Mesenchymal stem cell (in vitro differentiated cells and primary cell): Measurements from ENCODE around the gene MESP2.

Experiments used
- DNase-seq: peaks from one replicate; pipeline ENCODE4 v3.0.0-alpha.2; 2013
- H2AFZ ChIP-seq: one replicate; pipeline ENCODE4 v1.6.1; 2013; ENCODE audit warnings: low read depth, mild to moderate bottlenecking, control low read depth, inconsistent platforms, low read length, moderate library complexity
- H2AK5ac ChIP-seq: 2 replicates; pipeline ENCODE4 v1.6.1; 2013; ENCODE audit warnings: low read length, moderate library complexity, mild to moderate bottlenecking, inconsistent platforms; ENCODE audit not compliant: severe bottlenecking
- H2BK120ac ChIP-seq: one replicate; pipeline ENCODE4 v1.6.1; 2013; ENCODE audit warnings: low read depth, mild to moderate bottlenecking, inconsistent platforms, low read length, moderate library complexity
- H2BK12ac ChIP-seq, 2 experiments: one replicate each; pipeline ENCODE4 v1.6.1; 2013; ENCODE audit warnings: inconsistent platforms in 2 of 2, low read length in 2 of 2, mild to moderate bottlenecking in 2 of 2, moderate library complexity in 2 of 2, control low read depth in 1 of 2
- H2BK15ac ChIP-seq: one replicate; pipeline ENCODE4 v1.6.1; 2013; ENCODE audit warnings: mild to moderate bottlenecking, low read depth, inconsistent platforms; ENCODE audit not compliant: poor library complexity, severe bottlenecking
- H2BK5ac ChIP-seq: 2 replicates; pipeline ENCODE4 v1.6.1; 2013; ENCODE audit warnings: low read depth, mild to moderate bottlenecking, low read length, control low read depth, inconsistent platforms; ENCODE audit not compliant: poor library complexity, severe bottlenecking
- H3K14ac ChIP-seq, 2 experiments: one replicate each; pipeline ENCODE4 v1.6.1; 2013; ENCODE audit warnings: inconsistent platforms in 2 of 2, low read length in 2 of 2, control low read depth in 1 of 2, mild to moderate bottlenecking in 1 of 2, moderate library complexity in 1 of 2
- H3K18ac ChIP-seq, 2 experiments: one replicate each; pipeline ENCODE4 v1.6.1; 2013; ENCODE audit warnings: inconsistent platforms in 2 of 2, low read length in 2 of 2, control low read depth in 1 of 2, low read depth in 1 of 2, mild to moderate bottlenecking in 1 of 2
- H3K23ac ChIP-seq, 2 experiments: one replicate each; pipeline ENCODE4 v1.6.1; 2013; ENCODE audit warnings: inconsistent platforms in 2 of 2, low read length in 2 of 2, mild to moderate bottlenecking in 2 of 2, moderate library complexity in 2 of 2, control low read depth in 1 of 2
- H3K27ac ChIP-seq: 2 replicates; pipeline ENCODE4 v1.5.1; 2013; ENCODE audit warnings: mild to moderate bottlenecking, moderate library complexity, low read length, control low read depth, inconsistent platforms; ENCODE audit not compliant: poor library complexity, severe bottlenecking
- H3K27me3 ChIP-seq, 2 experiments: 2 replicates each; pipeline versions ENCODE4 v1.6.1 to v1.7.0; 2013; ENCODE audit warnings: low read length in 2 of 2, mild to moderate bottlenecking in 2 of 2, moderate library complexity in 2 of 2, control low read depth in 1 of 2, inconsistent platforms in 1 of 2; ENCODE audit not compliant: control insufficient read depth in 1 of 2, insufficient read depth in 1 of 2
- H3K36me3 ChIP-seq, 2 experiments: 2 replicates each; pipeline versions ENCODE4 v1.6.1 to v1.7.0; 2013; ENCODE audit warnings: low read length in 2 of 2, control low read depth in 1 of 2, inconsistent platforms in 1 of 2, low read depth in 1 of 2, mild to moderate bottlenecking in 1 of 2; ENCODE audit not compliant: insufficient read depth in 2 of 2, control insufficient read depth in 1 of 2
- H3K4ac ChIP-seq, 2 experiments: one replicate each; pipeline ENCODE4 v1.6.1; 2013; ENCODE audit warnings: inconsistent platforms in 2 of 2, low read length in 2 of 2, mild to moderate bottlenecking in 2 of 2, moderate library complexity in 2 of 2, control low read depth in 1 of 2, low read depth in 1 of 2
- H3K4me1 ChIP-seq: 2 replicates; pipeline ENCODE4 v1.6.1; 2013; ENCODE audit warnings: low read depth, low read length, control low read depth; ENCODE audit not compliant: control insufficient read depth, insufficient read depth
- H3K4me2 ChIP-seq: 2 replicates; pipeline ENCODE4 v1.6.1; 2013; ENCODE audit warnings: low read length, mild to moderate bottlenecking, inconsistent platforms; ENCODE audit not compliant: poor library complexity, severe bottlenecking
- H3K4me3 ChIP-seq, 2 experiments: 2 replicates each; pipeline versions ENCODE4 v1.5.1 to v1.7.0; 2013; ENCODE audit warnings: low read length in 2 of 2, mild to moderate bottlenecking in 2 of 2, control low read depth in 1 of 2, low read depth in 1 of 2; ENCODE audit not compliant: insufficient read depth in 1 of 2
- H3K79me1 ChIP-seq: replicated peaks from 2 replicates; pipeline ENCODE4 v1.6.1; 2013; ENCODE audit warnings: mild to moderate bottlenecking, control low read depth, low read length, inconsistent platforms; ENCODE audit not compliant: poor library complexity, severe bottlenecking
- H3K9ac ChIP-seq: 2 replicates; pipeline ENCODE4 v1.7.0; 2013; ENCODE audit warnings: mild to moderate bottlenecking, low read length, moderate library complexity
- H3K9me3 ChIP-seq: 2 replicates; pipeline ENCODE4 v1.7.0; 2013; ENCODE audit warnings: mild to moderate bottlenecking, low read length; ENCODE audit not compliant: control insufficient read depth
- H4K8ac ChIP-seq: one replicate; pipeline ENCODE4 v1.6.1; 2013; ENCODE audit warnings: inconsistent platforms, mild to moderate bottlenecking, low read length, moderate library complexity
- H4K91ac ChIP-seq: one replicate; pipeline ENCODE4 v1.6.1; 2013; ENCODE audit warnings: mild to moderate bottlenecking, low read length, inconsistent platforms
- WGBS: methylation state at CpG from one replicate; pipeline ENCODE4 v1.1.7; 2013; ENCODE audit warnings: mixed read lengths; 5-methylcytosine and 5-hydroxymethylcytosine counted together

MESP2 gene

DNA sequence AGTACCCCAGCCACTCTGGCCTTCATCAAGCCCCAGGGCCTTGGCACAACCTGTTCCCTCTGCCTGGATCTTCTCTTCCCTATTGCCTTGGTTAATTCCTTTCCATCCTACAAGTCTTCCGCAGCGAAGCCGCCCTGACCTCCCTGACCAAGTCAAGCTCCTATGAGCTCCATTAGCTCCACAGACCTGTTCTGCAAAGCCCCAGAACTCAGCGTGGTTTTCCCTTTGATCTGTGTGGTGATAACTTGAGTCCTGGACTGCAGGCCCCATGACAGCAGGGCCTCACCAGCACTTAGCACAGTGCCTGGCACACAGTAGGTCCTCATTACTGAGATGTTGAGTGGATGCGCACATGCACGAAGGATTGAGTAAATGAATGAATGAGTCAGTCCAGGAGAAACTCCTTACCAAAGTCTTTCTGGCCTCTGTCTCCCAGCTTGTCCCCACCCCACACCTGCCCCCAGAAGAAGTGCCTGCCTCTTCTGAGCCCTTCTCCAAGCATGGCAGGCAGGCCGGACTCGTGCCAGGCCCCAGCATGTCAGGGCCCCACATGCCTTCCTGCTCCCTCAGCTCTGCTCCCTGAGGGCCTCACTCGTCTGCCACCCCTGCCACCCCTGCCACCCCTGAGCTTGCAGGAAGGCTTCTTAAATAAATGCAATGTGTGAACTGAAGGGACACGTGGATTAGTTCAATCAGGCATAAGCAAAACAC is 32.2 kb downstream of the MESP2 start:
- peak overlapping the region in 1 of 2 experiments; percentile 9 for H3K4me3 ChIP-seq
- no peak overlapping the region for H2BK15ac ChIP-seq
- H3K23ac ChIP-seq = no peak overlapping the region
- no peak overlapping the region for H2AFZ ChIP-seq
- H2BK5ac ChIP-seq = no peak overlapping the region
- H3K27ac ChIP-seq = no peak overlapping the region
- no peak overlapping the region for H2AK5ac ChIP-seq
- H3K14ac ChIP-seq = no peak overlapping the region
- H3K9ac ChIP-seq = peak overlapping the region; percentile 59
- DNase-seq = no peak
- no peaks in the 10 kb centered on the region for H3K9me3 ChIP-seq
- H4K91ac ChIP-seq = no peak overlapping the region
- 95% methylated on average over 10 of the region's 10 CpGs for WGBS
- H2BK12ac ChIP-seq = no peak overlapping the region
- H3K4me2 ChIP-seq = no peak overlapping the region
- H3K27me3 ChIP-seq = no peaks in the 10 kb centered on the region
- no peak overlapping the region for H4K8ac ChIP-seq
- H3K18ac ChIP-seq = no peak overlapping the region
- peaks cover 2% of the 10 kb centered on the region for H3K79me1 ChIP-seq
- peaks cover 14 to 83% of the 10 kb centered on the region in 2 experiments for H3K36me3 ChIP-seq
- no peak overlapping the region for H2BK120ac ChIP-seq
- no peak overlapping the region for H3K4ac ChIP-seq
- peaks cover 28% of the 10 kb centered on the region for H3K4me1 ChIP-seq

DNA sequence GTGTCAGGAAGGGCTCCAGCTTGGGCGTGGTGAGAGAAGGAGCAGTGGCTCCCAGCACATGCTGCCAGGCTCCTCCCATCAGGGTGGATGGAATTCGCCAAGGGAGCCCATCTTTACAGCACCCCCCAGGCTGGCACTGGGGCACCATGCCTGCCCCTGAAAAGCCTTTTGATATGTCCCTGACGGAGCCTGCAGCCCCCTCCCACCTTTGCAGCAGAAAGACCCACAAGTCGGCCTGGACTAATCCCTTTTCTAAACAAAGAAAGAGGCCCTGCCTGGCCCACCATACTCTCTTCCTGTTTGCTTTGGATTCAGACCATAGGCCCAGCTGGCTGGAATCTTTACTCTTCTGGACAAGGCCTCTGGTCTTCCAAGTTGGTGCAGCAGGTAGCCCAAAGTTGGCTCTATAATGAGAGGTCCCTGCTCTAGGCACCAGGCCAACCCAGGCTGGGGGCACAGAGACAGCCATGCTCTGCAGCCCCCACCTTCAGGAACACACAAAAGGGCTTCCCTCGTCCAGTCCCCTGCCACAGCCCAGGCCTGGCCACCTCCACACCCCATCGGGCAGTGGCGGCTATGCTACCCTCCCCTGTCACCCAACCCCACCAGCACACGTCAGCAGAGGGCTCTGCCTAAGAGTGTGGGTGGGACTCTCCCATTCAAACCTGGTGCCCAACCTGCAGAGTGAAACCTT is 33.1 kb downstream of the MESP2 start:
- Histone ChIP-seq H3K9ac (peak overlapping the region; percentile 59), H3K18ac (peak overlapping the region; percentile 34 to 67), H2BK15ac (no peak overlapping the region), H2BK5ac (no peak overlapping the region), H3K4me3 (peak overlapping the region in 1 of 2 experiments; percentile 53), H3K9me3 (no peaks in the 10 kb centered on the region), H2BK12ac (peak overlapping the region in 1 of 2 experiments; percentile 40), H4K8ac (peak overlapping the region; percentile 85), H3K79me1 (peaks cover 2% of the 10 kb centered on the region), H3K27me3 (no peaks in the 10 kb centered on the region), H3K27ac (no peak overlapping the region), H3K4me2 (no peak overlapping the region), H2BK120ac (no peak overlapping the region), H3K4ac (peak overlapping the region; percentile 42 to 71), H2AK5ac (no peak overlapping the region), H3K4me1 (peaks cover 28% of the 10 kb centered on the region), H2AFZ (no peak overlapping the region), H3K23ac (peak overlapping the region in 1 of 2 experiments; percentile 5), H4K91ac (peak overlapping the region; percentile 75), H3K36me3 (peaks cover 5 to 74% of the 10 kb centered on the region in 2 experiments), H3K14ac (no peak overlapping the region)
- 75% methylated on average over 8 of the region's 8 CpGs for WGBS
- no peak for DNase-seq

DNA sequence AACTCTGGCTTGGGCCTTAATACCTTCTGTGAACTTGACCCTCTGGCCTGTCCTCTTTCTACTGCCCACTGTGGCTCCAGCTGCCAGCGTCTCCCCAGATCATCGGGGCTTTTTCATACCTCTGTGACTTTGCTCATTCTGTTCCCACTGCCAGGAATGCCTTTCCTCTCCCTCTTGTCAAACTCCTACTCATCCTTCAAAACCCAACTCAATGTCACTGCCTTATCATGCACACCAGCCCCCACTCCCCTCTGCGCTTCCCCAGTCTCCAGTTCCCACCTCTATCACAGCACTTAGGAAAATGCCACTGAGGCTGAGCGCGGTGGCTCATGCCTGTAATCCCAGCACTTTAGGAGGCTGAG is 33.6 kb downstream of the MESP2 start:
- peak overlapping the region; percentile 85 for H4K8ac ChIP-seq
- 97% methylated on average over 5 of the region's 5 CpGs for WGBS
- DNase-seq = no peak

GRCh38 chr15:89810837-89811236 is 34.7 kb downstream of the MESP2 start:
- Histone ChIP-seq H3K36me3 (peaks cover 2 to 58% of the 10 kb centered on the region in 2 experiments), H3K9ac (peak overlapping the region; percentile 2), H3K9me3 (no peaks in the 10 kb centered on the region), H3K4me2 (no peak overlapping the region), H3K79me1 (peaks cover 2% of the 10 kb centered on the region), H3K4me1 (peaks cover 32% of the 10 kb centered on the region), H3K4ac (no peak overlapping the region), H3K18ac (no peak overlapping the region), H3K27ac (no peak overlapping the region), H2AFZ (no peak overlapping the region), H4K91ac (no peak overlapping the region), H3K23ac (no peak overlapping the region), H2BK15ac (no peak overlapping the region), H3K4me3 (peak overlapping the region in 1 of 2 experiments; percentile 17), H2BK12ac (no peak overlapping the region), H4K8ac (no peak overlapping the region), H2BK120ac (no peak overlapping the region), H3K27me3 (no peaks in the 10 kb centered on the region), H2BK5ac (no peak overlapping the region), H3K14ac (no peak overlapping the region), H2AK5ac (no peak overlapping the region)
- 98% methylated on average over 6 of the region's 7 CpGs for WGBS
- no peak for DNase-seq

More for the DNA sequence above, 33.6 kb downstream of the MESP2 start:
- Histone ChIP-seq H3K4ac (peak overlapping the region in 1 of 2 experiments; percentile 71), H3K27me3 (no peaks in the 10 kb centered on the region), H3K79me1 (peaks cover 2% of the 10 kb centered on the region), H3K4me2 (no peak overlapping the region), H3K9me3 (no peaks in the 10 kb centered on the region), H2AFZ (no peak overlapping the region), H3K36me3 (peaks cover 5 to 69% of the 10 kb centered on the region in 2 experiments), H2BK5ac (no peak overlapping the region), H2BK120ac (no peak overlapping the region), H3K4me1 (peaks cover 31% of the 10 kb centered on the region), H2BK15ac (no peak overlapping the region), H3K14ac (no peak overlapping the region), H2AK5ac (no peak overlapping the region), H2BK12ac (no peak overlapping the region), H3K23ac (no peak overlapping the region), H3K9ac (peak overlapping the region; percentile 32), H3K18ac (peak overlapping the region; percentile 10 to 67), H3K4me3 (peak overlapping the region in 1 of 2 experiments; percentile 53), H4K91ac (no peak overlapping the region), H3K27ac (no peak overlapping the region)
